Nephron (organoid): ENCODE results near the gene SRSF11.
"Not testable (repeated sequence)": the region's sequence is repeated elsewhere in the genome, so short reads cannot be mapped to it uniquely, and the experiment has no call there.

Experiments
- H3K27ac Mint-ChIP-seq, 3 experiments: 2 replicates each; pipeline ENCODE4 v1.8.0; 2020; ENCODE audit warnings: mixed read lengths in 3 of 3, mild to moderate bottlenecking in 2 of 3, moderate library complexity in 1 of 3
- H3K27me3 Mint-ChIP-seq: 2 replicates; pipeline ENCODE4 v1.8.0; 2021; ENCODE audit warnings: low read depth, mild to moderate bottlenecking, moderate library complexity, mixed read lengths
- H3K36me3 Mint-ChIP-seq: 2 replicates; pipeline ENCODE4 v1.8.0; 2020; ENCODE audit warnings: low read depth, mixed read lengths
- H3K4me1 Mint-ChIP-seq: 2 replicates; pipeline ENCODE4 v1.8.0; 2020; ENCODE audit warnings: mixed read lengths
- H3K4me3 Mint-ChIP-seq, 3 experiments: 2 replicates each; pipeline ENCODE4 v1.8.0; 2020; ENCODE audit warnings: mild to moderate bottlenecking in 3 of 3, mixed read lengths in 3 of 3, moderate library complexity in 2 of 3
- H3K9me3 Mint-ChIP-seq: 2 replicates; pipeline ENCODE4 v1.8.0; 2020; ENCODE audit warnings: mixed read lengths
- CTCF ChIP-seq, 3 experiments: fragments of 200-600 bp; sonication (generic); IDR thresholded peaks; one replicate each; pipeline ENCODE4 v1.5.0; 2021; ENCODE audit warnings: antibody characterized with exemption in 3 of 3; ENCODE audit not compliant: unreplicated experiment in 3 of 3

The SRSF11 gene, protein sequence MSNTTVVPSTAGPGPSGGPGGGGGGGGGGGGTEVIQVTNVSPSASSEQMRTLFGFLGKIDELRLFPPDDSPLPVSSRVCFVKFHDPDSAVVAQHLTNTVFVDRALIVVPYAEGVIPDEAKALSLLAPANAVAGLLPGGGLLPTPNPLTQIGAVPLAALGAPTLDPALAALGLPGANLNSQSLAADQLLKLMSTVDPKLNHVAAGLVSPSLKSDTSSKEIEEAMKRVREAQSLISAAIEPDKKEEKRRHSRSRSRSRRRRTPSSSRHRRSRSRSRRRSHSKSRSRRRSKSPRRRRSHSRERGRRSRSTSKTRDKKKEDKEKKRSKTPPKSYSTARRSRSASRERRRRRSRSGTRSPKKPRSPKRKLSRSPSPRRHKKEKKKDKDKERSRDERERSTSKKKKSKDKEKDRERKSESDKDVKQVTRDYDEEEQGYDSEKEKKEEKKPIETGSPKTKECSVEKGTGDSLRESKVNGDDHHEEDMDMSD

DNA sequence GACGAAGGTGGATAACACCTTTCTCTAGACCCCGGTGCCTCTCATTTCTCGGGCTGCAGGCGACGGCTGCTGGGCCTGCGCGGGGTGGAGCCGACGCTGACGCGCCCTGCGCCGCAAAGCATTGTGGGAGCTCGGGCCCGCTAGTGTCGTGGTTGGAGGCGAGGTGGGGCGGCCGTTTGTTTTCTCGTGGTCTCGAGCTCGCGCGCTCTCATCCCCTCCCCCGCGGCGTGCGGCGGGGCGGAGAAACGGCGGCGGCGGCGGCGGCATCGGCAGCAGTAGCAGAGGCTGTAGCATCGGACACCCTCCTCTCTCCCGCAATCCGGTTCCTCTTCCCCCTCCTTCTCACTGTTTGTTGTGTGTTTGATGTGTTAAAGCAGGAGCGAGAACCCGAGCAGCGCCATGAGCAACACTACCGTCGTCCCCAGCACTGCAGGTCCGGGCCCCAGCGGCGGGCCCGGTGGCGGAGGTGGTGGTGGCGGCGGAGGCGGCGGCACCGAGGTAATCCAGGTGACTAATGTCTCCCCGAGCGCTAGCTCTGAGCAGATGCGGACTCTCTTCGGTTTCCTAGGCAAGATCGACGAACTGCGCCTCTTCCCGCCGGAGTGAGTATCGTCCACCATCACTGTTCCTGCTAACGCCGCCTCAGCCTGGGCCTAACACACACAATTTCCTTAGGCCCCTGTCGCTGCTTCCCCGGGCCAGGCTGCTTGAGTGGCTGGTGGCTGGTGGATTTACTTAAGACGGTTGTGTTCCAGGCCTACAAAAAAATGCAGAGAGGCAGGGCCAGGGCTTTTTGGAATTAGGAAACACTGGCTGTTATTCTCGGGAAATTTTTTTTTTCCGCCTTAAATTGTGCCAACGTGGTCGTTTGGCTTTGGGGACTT lies at the start of gene SRSF11:
SRSF11 (plus strand) TSS at position 143 of the 884 bp plus-strand sequence; CDS start at position 400, 257 bp downstream.
- peak within 1 kb of the TSS; percentile 91 to 98 (median 96) for H3K27ac Mint-ChIP-seq
- peaks cover 35% of the 10 kb centered on the region for H3K4me1 Mint-ChIP-seq
- H3K4me3 Mint-ChIP-seq: peak within 1 kb of the TSS; percentile 88 to 91 (median 88)
- H3K36me3 Mint-ChIP-seq: peaks cover 23% of the 10 kb centered on the region
- H3K9me3 Mint-ChIP-seq: no peaks in the 10 kb centered on the region
- no peaks in the 10 kb centered on the region for H3K27me3 Mint-ChIP-seq
- no peak for TF ChIP-seq CTCF (IDR thresholded peaks at IDR 0.05; ENCODE audit: unreplicated experiment in 3 of 3)

- no peak for TF ChIP-seq CTCF (IDR thresholded peaks at IDR 0.05; ENCODE audit: unreplicated experiment in 3 of 3)
- peaks cover 41% of the 10 kb centered on the region for H3K36me3 Mint-ChIP-seq
- H3K27me3 Mint-ChIP-seq: no peaks in the 10 kb centered on the region
- no peak overlapping the region for H3K27ac Mint-ChIP-seq
- no peaks in the 10 kb centered on the region for H3K4me1 Mint-ChIP-seq
- no peaks in the 10 kb centered on the region for H3K9me3 Mint-ChIP-seq
- no peak overlapping the region for H3K4me3 Mint-ChIP-seq
These were observed 49.7 kb upstream of the SRSF11 start for GRCh38 chr1:70171512-70171911.

GRCh38 chr1:70185181-70185580 lies 36.0 kb upstream of the SRSF11 start:
- H3K9me3 Mint-ChIP-seq, H3K36me3 Mint-ChIP-seq, H3K4me1 Mint-ChIP-seq, H3K27ac Mint-ChIP-seq, H3K27me3 Mint-ChIP-seq, H3K4me3 Mint-ChIP-seq: not testable (repeated sequence)

- no peak overlapping the region for H3K4me3 Mint-ChIP-seq
- peaks cover 3% of the 10 kb centered on the region for H3K27me3 Mint-ChIP-seq
- H3K9me3 Mint-ChIP-seq: no peaks in the 10 kb centered on the region
- no peak overlapping the region for H3K27ac Mint-ChIP-seq
- peaks cover 8% of the 10 kb centered on the region for H3K36me3 Mint-ChIP-seq
- TF ChIP-seq CTCF (IDR thresholded peaks at IDR 0.05; ENCODE audit: unreplicated experiment in 3 of 3): no peak
- H3K4me1 Mint-ChIP-seq: no peaks in the 10 kb centered on the region
These were observed 32.7 kb upstream of the SRSF11 start for GRCh38 chr1:70188522-70188921.

DNA sequence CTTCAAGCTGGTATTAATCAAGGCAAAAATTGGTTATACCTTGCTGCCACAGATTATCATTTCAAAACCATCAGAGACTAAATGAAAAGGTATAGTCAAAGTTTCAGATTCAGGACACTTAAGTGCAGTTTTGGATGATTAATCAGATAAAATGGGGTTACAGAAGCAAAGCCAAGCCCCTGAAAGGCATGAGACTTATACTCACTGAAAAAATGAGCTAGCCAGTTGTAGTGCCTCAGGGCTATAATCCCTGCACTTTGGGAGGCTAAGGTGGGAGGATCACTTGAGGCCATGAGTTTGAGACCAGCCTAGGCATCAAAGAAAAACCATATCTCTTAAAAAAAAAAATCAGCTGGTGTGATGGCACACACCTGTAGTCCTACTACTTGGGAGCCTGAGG lies 31.0 kb upstream of the SRSF11 start:
- H3K36me3 Mint-ChIP-seq: peaks cover 4% of the 10 kb centered on the region
- no peaks in the 10 kb centered on the region for H3K4me1 Mint-ChIP-seq

GRCh38 chr1:70192446-70192845 lies 28.7 kb upstream of the SRSF11 start:
- H3K36me3 Mint-ChIP-seq, H3K27me3 Mint-ChIP-seq, H3K27ac Mint-ChIP-seq, H3K9me3 Mint-ChIP-seq, H3K4me1 Mint-ChIP-seq, H3K4me3 Mint-ChIP-seq: not testable (repeated sequence)

More for the DNA sequence above, 31.0 kb upstream of the SRSF11 start:
- TF ChIP-seq CTCF (IDR thresholded peaks at IDR 0.05; ENCODE audit: unreplicated experiment in 3 of 3): no peak
- H3K9me3 Mint-ChIP-seq: no peaks in the 10 kb centered on the region
- peaks cover 3% of the 10 kb centered on the region for H3K27me3 Mint-ChIP-seq
- H3K27ac Mint-ChIP-seq: no peak overlapping the region
- H3K4me3 Mint-ChIP-seq: no peak overlapping the region
